Astrocyte (in vitro differentiated cells and primary cell): ENCODE measurements around the gene MYO5B.

Experiments used
- EZH2 ChIP-seq: IDR thresholded peaks from 2 replicates; pipeline ENCODE4 v1.6.1; 2012; ENCODE audit warnings: mild to moderate bottlenecking, low read length, inconsistent platforms; ENCODE audit not compliant: insufficient read depth
- TF ChIP-seq, protein P1 (sequence below): IDR thresholded peaks from 2 replicates; pipeline ENCODE4 v1.5.1; 2011; ENCODE audit warnings: low read depth, mild to moderate bottlenecking, inconsistent platforms, low read length, moderate library complexity; ENCODE audit not compliant: insufficient read depth

DNA sequence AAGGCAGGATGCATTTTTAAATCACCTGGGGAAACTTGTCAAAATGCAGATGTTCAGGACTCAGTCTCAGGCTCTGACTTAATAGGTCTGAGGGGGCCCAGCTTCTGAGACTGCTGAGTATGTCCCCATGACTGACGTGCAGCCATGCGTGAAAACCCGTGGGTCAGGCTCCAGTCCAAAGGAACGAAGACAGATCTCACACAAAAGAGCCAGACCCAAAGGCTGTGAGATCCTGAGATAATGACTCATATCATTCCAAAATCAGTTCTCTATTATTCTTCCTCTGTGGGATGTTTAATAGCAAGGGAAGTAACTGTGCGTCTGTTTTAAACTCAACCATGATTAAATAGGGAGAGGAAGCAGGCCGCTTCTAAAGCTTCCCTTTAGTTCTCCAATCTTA lies 274.2 kb downstream of the MYO5B start:
- TF ChIP-seq, protein P1, sequence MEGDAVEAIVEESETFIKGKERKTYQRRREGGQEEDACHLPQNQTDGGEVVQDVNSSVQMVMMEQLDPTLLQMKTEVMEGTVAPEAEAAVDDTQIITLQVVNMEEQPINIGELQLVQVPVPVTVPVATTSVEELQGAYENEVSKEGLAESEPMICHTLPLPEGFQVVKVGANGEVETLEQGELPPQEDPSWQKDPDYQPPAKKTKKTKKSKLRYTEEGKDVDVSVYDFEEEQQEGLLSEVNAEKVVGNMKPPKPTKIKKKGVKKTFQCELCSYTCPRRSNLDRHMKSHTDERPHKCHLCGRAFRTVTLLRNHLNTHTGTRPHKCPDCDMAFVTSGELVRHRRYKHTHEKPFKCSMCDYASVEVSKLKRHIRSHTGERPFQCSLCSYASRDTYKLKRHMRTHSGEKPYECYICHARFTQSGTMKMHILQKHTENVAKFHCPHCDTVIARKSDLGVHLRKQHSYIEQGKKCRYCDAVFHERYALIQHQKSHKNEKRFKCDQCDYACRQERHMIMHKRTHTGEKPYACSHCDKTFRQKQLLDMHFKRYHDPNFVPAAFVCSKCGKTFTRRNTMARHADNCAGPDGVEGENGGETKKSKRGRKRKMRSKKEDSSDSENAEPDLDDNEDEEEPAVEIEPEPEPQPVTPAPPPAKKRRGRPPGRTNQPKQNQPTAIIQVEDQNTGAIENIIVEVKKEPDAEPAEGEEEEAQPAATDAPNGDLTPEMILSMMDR: no peak
- TF ChIP-seq EZH2: no peak
